Measurements from ENCODE around the gene C13orf46. TPM values are rescaled to one million over a fixed set of nuclear protein-coding genes. Genes with fewer than 3 reads are reported as not detected.

C13orf46 gene
- total and polyA plus RNA-seq, 2 donors (not counting 1 experiment from before 2014, with no cell fraction given), result 1.4 to 4.8 TPM

GRCh38 chr13:114013336-114013735 is 39.5 kb upstream of the C13orf46 start:
- intact Hi-C loops (cut with micrococcal nuclease), result no loop called here
- no peaks in the 10 kb centered on the region for H3K27me3 Mint-ChIP-seq
- Histone ChIP-seq H4K20me1 (ENCODE audit: control insufficient read depth, insufficient read depth, low read length, poor library complexity, severe bottlenecking) (peaks cover 28% of the 10 kb centered on the region), H2AFZ (ENCODE audit: insufficient read depth, low read depth, low read length, poor library complexity, severe bottlenecking) (no peak overlapping the region), H3K9ac (ENCODE audit: low read length) (no peak overlapping the region), H3K4me1 (ENCODE audit: control insufficient read depth in 2 of 2, insufficient read depth in 2 of 2, low read length in 2 of 2) (no peaks in the 10 kb centered on the region), H3K4me3 (ENCODE audit: control extremely low read depth in 1 of 5, extremely low read depth in 1 of 5, insufficient read depth in 1 of 5, low read depth in 2 of 5, low read length in 4 of 5) (no peak overlapping the region), H3K27ac (ENCODE audit: low read length in 2 of 2) (no peak overlapping the region), H3K79me2 (ENCODE audit: control insufficient read depth, insufficient read depth, low read length) (peaks cover 4% of the 10 kb centered on the region), H3K27me3 (replicated peaks in 1 of 4; ENCODE audit: control extremely low read depth in 1 of 4, control insufficient read depth in 3 of 4, insufficient read depth in 4 of 4, low read length in 3 of 4) (no peaks in the 10 kb centered on the region), H3K36me3 (replicated peaks in 1 of 2; ENCODE audit: control extremely low read depth in 1 of 2, control insufficient read depth in 1 of 2, extremely low read depth in 1 of 2, insufficient read depth in 2 of 2, low read length in 1 of 2) (peaks cover 0 to 87% of the 10 kb centered on the region in 2 experiments), H3K9me3 (ENCODE audit: control extremely low read depth in 1 of 3, control insufficient read depth in 2 of 3, insufficient read depth in 1 of 3, low read length in 2 of 3) (no peaks in the 10 kb centered on the region), H3K4me2 (replicated peaks; ENCODE audit: low read depth, low read length, poor library complexity, severe bottlenecking) (no peak overlapping the region)
- TF ChIP-seq CTCF (IDR thresholded peaks at IDR 0.05), result no peak
- no peak for TF ChIP-seq EZH2 (IDR thresholded peaks at IDR 0.05; ENCODE audit: borderline replicate concordance, insufficient read depth, low read depth, low read length, poor library complexity, severe bottlenecking)
- no peak for DNase-seq
- no peak overlapping the region for H3K27ac Mint-ChIP-seq
- WGBS (ENCODE audit: insufficient coverage), result 75% methylated on average over 4 of the region's 4 CpGs
- CTCF ChIA-PET, result no interaction called here
- no peak overlapping the region for H3K4me3 Mint-ChIP-seq
- no peaks in the 10 kb centered on the region for H3K4me1 Mint-ChIP-seq
- POLR2A ChIA-PET, result no interaction called here
- H3K9me3 Mint-ChIP-seq (ENCODE audit: insufficient read depth), result no peaks in the 10 kb centered on the region
- no peak for ATAC-seq (ENCODE audit: low read depth)

GRCh38 chr13:114012921-114013320 is 39.0 kb upstream of the C13orf46 start:
- WGBS (ENCODE audit: insufficient coverage), result 97% methylated on average over 18 of the region's 21 CpGs
- Histone ChIP-seq H3K27me3 (replicated peaks in 1 of 4; ENCODE audit: control extremely low read depth in 1 of 4, control insufficient read depth in 3 of 4, insufficient read depth in 4 of 4, low read length in 3 of 4) (no peaks in the 10 kb centered on the region), H3K9ac (ENCODE audit: low read length) (no peak overlapping the region), H3K4me2 (replicated peaks; ENCODE audit: low read depth, low read length, poor library complexity, severe bottlenecking) (no peak overlapping the region), H4K20me1 (ENCODE audit: control insufficient read depth, insufficient read depth, low read length, poor library complexity, severe bottlenecking) (peaks cover 24% of the 10 kb centered on the region), H3K4me1 (ENCODE audit: control insufficient read depth in 2 of 2, insufficient read depth in 2 of 2, low read length in 2 of 2) (no peaks in the 10 kb centered on the region), H3K4me3 (ENCODE audit: control extremely low read depth in 1 of 5, extremely low read depth in 1 of 5, insufficient read depth in 1 of 5, low read depth in 2 of 5, low read length in 4 of 5) (no peak overlapping the region), H3K27ac (ENCODE audit: low read length in 2 of 2) (no peak overlapping the region), H3K79me2 (ENCODE audit: control insufficient read depth, insufficient read depth, low read length) (peaks cover 4% of the 10 kb centered on the region), H3K9me3 (ENCODE audit: control extremely low read depth in 1 of 3, control insufficient read depth in 2 of 3, insufficient read depth in 1 of 3, low read length in 2 of 3) (no peaks in the 10 kb centered on the region), H3K36me3 (replicated peaks in 1 of 2; ENCODE audit: control extremely low read depth in 1 of 2, control insufficient read depth in 1 of 2, extremely low read depth in 1 of 2, insufficient read depth in 2 of 2, low read length in 1 of 2) (peaks cover 0 to 83% of the 10 kb centered on the region in 2 experiments), H2AFZ (ENCODE audit: insufficient read depth, low read depth, low read length, poor library complexity, severe bottlenecking) (no peak overlapping the region)
- ChIA-PET POLR2A (no interaction called here), CTCF (no interaction called here)
- Mint-ChIP-seq H3K27me3 (no peaks in the 10 kb centered on the region), H3K27ac (no peak overlapping the region), H3K4me3 (no peak overlapping the region), H3K4me1 (no peaks in the 10 kb centered on the region), H3K9me3 (ENCODE audit: insufficient read depth) (no peaks in the 10 kb centered on the region)
- no peak for ATAC-seq (ENCODE audit: low read depth)
- intact Hi-C loops (cut with micrococcal nuclease), result no loop called here
- TF ChIP-seq EZH2 (IDR thresholded peaks at IDR 0.05; ENCODE audit: borderline replicate concordance, insufficient read depth, low read depth, low read length, poor library complexity, severe bottlenecking) (no peak), CTCF (IDR thresholded peaks at IDR 0.05) (no peak)
- DNase-seq, result no peak

All from B cell (primary cell).